ENCODE data around the gene STAG1.
"Not testable (repeated sequence)": the region's sequence is repeated elsewhere in the genome, so short reads cannot be mapped to it uniquely, and the experiment has no call there.

The STAG1 gene

GRCh38 chr3:136604961-136605360, 147.2 kb downstream of the STAG1 start:
- in situ Hi-C loops (cut with MboI; ENCODE audit: low sequenced_read_pairs) = no loop called here

- in situ Hi-C loops (cut with MboI; ENCODE audit: low sequenced_read_pairs) = no loop called here
These were observed 149.4 kb downstream of the STAG1 start for GRCh38 chr3:136602818-136603217.

GRCh38 chr3:136595913-136596697, 156.1 kb downstream of the STAG1 start:
- in situ Hi-C loops (cut with MboI; ENCODE audit: low sequenced_read_pairs) = no loop called here

- in situ Hi-C loops (cut with MboI; ENCODE audit: low sequenced_read_pairs) = no loop called here
These were observed 165.6 kb downstream of the STAG1 start for GRCh38 chr3:136586580-136586979.

GRCh38 chr3:136584728-136585127, 167.4 kb downstream of the STAG1 start:
- in situ Hi-C loops (cut with MboI; ENCODE audit: low sequenced_read_pairs) = no loop called here

GRCh38 chr3:136583823-136584222, 168.4 kb downstream of the STAG1 start:
- in situ Hi-C loops (cut with MboI; ENCODE audit: low sequenced_read_pairs) = no loop called here

GRCh38 chr3:136577791-136578190, 174.4 kb downstream of the STAG1 start:
- in situ Hi-C loops (cut with MboI; ENCODE audit: low sequenced_read_pairs) = no loop called here

GRCh38 chr3:136576279-136577009, 175.7 kb downstream of the STAG1 start:
- in situ Hi-C loops (cut with MboI; ENCODE audit: low sequenced_read_pairs) = no loop called here

GRCh38 chr3:136567599-136568188, 184.5 kb downstream of the STAG1 start:
- in situ Hi-C loops (cut with MboI; ENCODE audit: low sequenced_read_pairs) = no loop called here

- in situ Hi-C loops (cut with MboI; ENCODE audit: low sequenced_read_pairs) = not testable (repeated sequence)
These were observed 187.2 kb downstream of the STAG1 start for GRCh38 chr3:136564962-136565361.

- in situ Hi-C loops (cut with MboI; ENCODE audit: low sequenced_read_pairs) = no loop called here
These were observed 190.2 kb downstream of the STAG1 start for GRCh38 chr3:136562026-136562425.

- in situ Hi-C loops (cut with MboI; ENCODE audit: low sequenced_read_pairs) = no loop called here
These were observed 192.3 kb downstream of the STAG1 start for GRCh38 chr3:136559896-136560295.

GRCh38 chr3:136549461-136549860, 202.7 kb downstream of the STAG1 start:
- in situ Hi-C loops (cut with MboI; ENCODE audit: low sequenced_read_pairs) = not testable (repeated sequence)

GRCh38 chr3:136547293-136547692, 204.9 kb downstream of the STAG1 start:
- in situ Hi-C loops (cut with MboI; ENCODE audit: low sequenced_read_pairs) = no loop called here

- in situ Hi-C loops (cut with MboI; ENCODE audit: low sequenced_read_pairs) = no loop called here
These were observed 205.5 kb downstream of the STAG1 start for GRCh38 chr3:136546720-136547119.

- in situ Hi-C loops (cut with MboI; ENCODE audit: low sequenced_read_pairs) = no loop called here
These were observed 206.4 kb downstream of the STAG1 start for GRCh38 chr3:136545664-136546268.

GRCh38 chr3:136544532-136544931, 207.6 kb downstream of the STAG1 start:
- in situ Hi-C loops (cut with MboI; ENCODE audit: low sequenced_read_pairs) = no loop called here

- in situ Hi-C loops (cut with MboI; ENCODE audit: low sequenced_read_pairs) = no loop called here
These were observed 208.8 kb downstream of the STAG1 start for GRCh38 chr3:136543385-136543784.

- in situ Hi-C loops (cut with MboI; ENCODE audit: low sequenced_read_pairs) = no loop called here
These were observed 216.3 kb downstream of the STAG1 start for GRCh38 chr3:136535906-136536305.

- in situ Hi-C loops (cut with MboI; ENCODE audit: low sequenced_read_pairs) = no loop called here
These were observed 219.4 kb downstream of the STAG1 start for GRCh38 chr3:136532766-136533165.

GRCh38 chr3:136518102-136518501, 234.1 kb downstream of the STAG1 start:
- in situ Hi-C loops (cut with MboI; ENCODE audit: low sequenced_read_pairs) = no loop called here
